GM10266 (cell line): ENCODE measurements around the gene DMRT1.

Experiments used
- DNase-seq: peaks from one replicate; pipeline ENCODE4 v3.0.0; 2012; ENCODE audit errors: extremely low spot score
- CTCF ChIP-seq: IDR thresholded peaks from 2 replicates; pipeline ENCODE4 v1.5.1; 2012; ENCODE audit warnings: mild to moderate bottlenecking, low read depth; ENCODE audit not compliant: control insufficient read depth, insufficient read depth; ENCODE audit errors: missing control alignments

DMRT1 gene

GRCh38 chr9:970151-970996 is 128.9 kb downstream of the DMRT1 start:
- no peak for DNase-seq
- no peak for TF ChIP-seq CTCF

- DNase-seq, result peak; percentile 57
- no peak for TF ChIP-seq CTCF
Measured at GRCh38 chr9:971901-972500, 130.5 kb downstream of the DMRT1 start.

GRCh38 chr9:972501-973294 is 131.2 kb downstream of the DMRT1 start:
- TF ChIP-seq CTCF, result no peak
- no peak for DNase-seq

GRCh38 chr9:973295-973834 is 131.9 kb downstream of the DMRT1 start:
- TF ChIP-seq CTCF, result no peak
- DNase-seq, result no peak

GRCh38 chr9:974031-974995 is 132.8 kb downstream of the DMRT1 start:
- TF ChIP-seq CTCF, result no peak

GRCh38 chr9:974996-975739 is 133.7 kb downstream of the DMRT1 start:
- DNase-seq, result no peak
- no peak for TF ChIP-seq CTCF

More at GRCh38 chr9:974031-974995, 132.8 kb downstream of the DMRT1 start:
- no peak for DNase-seq
